Activated T-helper 2 cell treated with anti-CD3 and anti-CD28 coated beads, Interferon-gamma antibody, Interleukin-2, Interleukin-4, amounts not matched to agents 10 μg/mL and 5 μg/mL and 100 μg/mL, durations not matched to agents 14 hours and 24 hours and 36 hours (primary cell): ENCODE measurements around the gene KRT20. TPM values are rescaled to one million over a fixed set of nuclear protein-coding genes. Genes with fewer than 3 reads are reported as not detected.

Experiments used
- DNase-seq: peaks from one replicate; pipeline ENCODE4 v3.0.0; 2021; ENCODE audit warnings: low spot score
- H3K27ac Mint-ChIP-seq: one replicate; pipeline ENCODE4 v1.8.0; 2021; ENCODE audit warnings: mixed read lengths
- H3K27me3 Mint-ChIP-seq: one replicate; pipeline ENCODE4 v1.8.0; 2021; ENCODE audit warnings: low read depth, mixed read lengths
- H3K36me3 Mint-ChIP-seq: one replicate; pipeline ENCODE4 v1.8.0; 2021; ENCODE audit warnings: low read depth, mixed read lengths
- H3K4me1 Mint-ChIP-seq: one replicate; pipeline ENCODE4 v1.8.0; 2021; ENCODE audit warnings: low read depth, mixed read lengths
- H3K4me3 Mint-ChIP-seq: one replicate; pipeline ENCODE4 v1.8.0; 2021; ENCODE audit warnings: low read depth, mild to moderate bottlenecking, moderate library complexity, mixed read lengths
- H3K9me3 Mint-ChIP-seq: one replicate; pipeline ENCODE4 v1.8.0; 2021; ENCODE audit warnings: mixed read lengths
- intact Hi-C: fragments of 100-400 bp; cut with micrococcal nuclease; formaldehyde crosslinking; loops from one replicate; pipeline ENCODE4 v1.15.1; 2023
- total RNA-seq: library from RNA; stranded (reverse); gene quantifications from 2 replicates; pipeline ENCODE4 v1.2.3, GENCODE V29; 2022

KRT20 gene
- total RNA-seq, 1 donor from 2014 or later, result not detected

DNA sequence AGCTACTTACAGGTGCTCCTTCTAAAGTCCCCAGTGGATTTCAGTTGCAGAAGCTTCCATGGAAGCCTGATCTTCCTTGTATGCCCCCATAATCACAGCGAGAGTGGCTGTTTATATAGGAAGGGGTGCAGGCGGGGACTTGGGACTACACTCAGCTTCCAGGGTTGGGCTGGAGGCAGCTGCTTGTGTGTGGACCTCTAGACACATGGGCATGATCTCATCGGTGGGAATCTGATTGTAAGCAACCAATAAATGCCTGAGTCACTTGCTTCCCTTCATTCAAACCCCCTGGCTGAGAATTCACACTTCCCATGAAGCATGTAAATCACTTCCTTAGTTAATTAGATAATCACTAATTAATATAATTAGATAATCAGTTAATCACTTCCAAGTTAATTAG lies 1.0 kb upstream of the KRT20 start:
- Mint-ChIP-seq H3K27me3 (peaks cover 44% of the 10 kb centered on the region), H3K9me3 (no peaks in the 10 kb centered on the region), H3K4me3 (no peak overlapping the region), H3K4me1 (no peaks in the 10 kb centered on the region), H3K27ac (no peak overlapping the region), H3K36me3 (no peaks in the 10 kb centered on the region)
- intact Hi-C loops, result no loop called here
- DNase-seq, result no peak

DNA sequence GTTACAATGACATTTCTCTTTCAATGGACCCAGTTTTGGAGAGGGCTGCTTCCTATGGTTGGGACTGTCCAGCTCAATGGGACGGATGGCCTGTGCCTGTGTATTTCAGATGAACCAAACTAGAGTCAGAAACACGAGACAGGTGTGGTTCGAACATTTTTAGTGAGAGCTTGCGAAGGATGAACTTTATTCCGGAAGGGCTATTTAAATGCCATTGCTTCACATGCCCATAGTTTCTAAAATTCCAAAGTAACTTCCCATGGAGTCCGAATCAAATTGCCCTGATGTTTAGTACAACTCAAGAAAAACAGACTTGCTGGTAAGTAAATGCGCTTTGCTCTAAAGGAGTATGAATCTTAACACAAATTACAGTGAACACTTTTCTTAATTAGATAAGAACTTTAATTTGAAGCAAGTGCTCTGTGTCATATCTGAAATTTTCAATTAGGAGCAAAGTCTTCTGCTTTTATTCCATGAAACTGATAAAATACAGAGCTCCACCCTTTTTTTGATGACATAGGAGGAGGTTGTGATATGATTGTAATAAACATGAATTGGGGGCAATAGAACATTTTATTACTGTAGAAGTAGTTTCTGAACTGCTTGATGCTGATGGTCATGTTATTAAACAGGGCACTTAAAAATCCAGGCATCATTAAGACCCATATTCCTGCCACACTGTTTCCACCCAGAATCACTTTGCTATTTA lies 1.3 kb downstream of the KRT20 start:
- H3K9me3 Mint-ChIP-seq, result no peaks in the 10 kb centered on the region
- no peak for DNase-seq
- no peak overlapping the region for H3K4me3 Mint-ChIP-seq
- H3K4me1 Mint-ChIP-seq, result no peaks in the 10 kb centered on the region
- intact Hi-C loops, result no loop called here
- H3K36me3 Mint-ChIP-seq, result no peaks in the 10 kb centered on the region
- H3K27ac Mint-ChIP-seq, result no peak overlapping the region
- peaks cover 43% of the 10 kb centered on the region for H3K27me3 Mint-ChIP-seq

DNA sequence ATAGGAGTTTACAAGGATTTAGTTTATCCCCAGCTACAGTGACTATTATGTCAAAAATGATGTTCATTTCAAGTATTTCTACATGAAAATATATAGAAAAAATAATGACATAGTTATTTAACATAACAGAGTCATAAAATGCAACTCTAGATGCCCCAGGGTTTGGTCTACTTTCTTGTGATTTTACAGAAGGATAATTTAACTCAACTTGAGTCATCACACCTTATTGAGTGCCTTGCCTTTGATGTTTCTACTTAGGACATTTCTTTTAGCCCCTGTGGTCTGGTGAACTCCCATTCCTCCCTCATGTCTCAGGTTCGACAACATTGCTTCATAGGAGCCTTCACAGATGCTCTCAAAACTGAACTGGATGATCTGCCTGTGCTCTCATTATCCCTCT lies 2.0 kb downstream of the KRT20 start:
- intact Hi-C loops, result no loop called here
- H3K36me3 Mint-ChIP-seq, result no peaks in the 10 kb centered on the region
- no peaks in the 10 kb centered on the region for H3K4me1 Mint-ChIP-seq
- peaks cover 37% of the 10 kb centered on the region for H3K27me3 Mint-ChIP-seq
- H3K27ac Mint-ChIP-seq, result no peak overlapping the region
- no peaks in the 10 kb centered on the region for H3K9me3 Mint-ChIP-seq
- DNase-seq, result no peak
- H3K4me3 Mint-ChIP-seq, result no peak overlapping the region

DNA sequence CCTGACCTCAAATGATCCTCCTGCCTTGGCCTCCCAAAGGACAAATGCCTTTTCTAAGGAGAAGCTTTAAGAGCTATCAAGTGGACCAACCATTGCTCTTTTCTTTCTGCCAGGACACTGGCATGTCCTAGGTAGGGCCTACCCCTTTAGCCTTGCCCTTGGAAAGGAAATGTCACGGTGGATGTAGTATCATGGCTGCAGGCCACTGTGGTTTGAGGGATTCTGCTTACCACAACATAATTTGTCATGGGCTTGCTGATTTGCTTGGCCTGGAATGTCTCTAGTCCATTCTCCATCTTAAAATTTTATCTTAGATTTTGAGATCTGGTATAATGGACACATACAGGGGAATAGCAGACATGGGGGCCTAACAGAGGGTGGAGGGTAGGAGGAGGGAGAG lies 6.0 kb downstream of the KRT20 start:
- intact Hi-C loops, result no loop called here
- Mint-ChIP-seq H3K27me3 (peaks cover 29% of the 10 kb centered on the region), H3K9me3 (no peaks in the 10 kb centered on the region), H3K4me1 (no peaks in the 10 kb centered on the region), H3K27ac (no peak overlapping the region), H3K4me3 (no peak overlapping the region), H3K36me3 (no peaks in the 10 kb centered on the region)
- no peak for DNase-seq

DNA sequence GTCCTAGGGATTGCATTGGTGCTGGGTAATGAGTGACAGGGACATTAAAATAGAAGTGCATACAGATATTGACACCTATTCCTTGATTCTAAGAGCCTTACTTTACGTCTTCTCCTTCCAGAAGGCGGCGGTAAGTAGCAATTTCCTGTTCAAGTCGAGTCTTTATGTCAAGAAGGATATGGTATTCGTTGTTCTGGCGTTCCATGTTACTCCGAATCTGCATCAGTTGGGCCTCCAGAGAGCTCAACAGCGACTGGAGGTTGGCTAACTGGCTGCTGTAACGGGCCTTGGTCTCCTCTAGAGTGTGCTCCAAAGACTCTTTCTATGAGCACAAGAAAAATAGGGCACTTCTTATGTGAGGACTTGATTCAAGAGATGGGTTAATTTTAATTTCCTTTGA lies 7.0 kb downstream of the KRT20 start:
- intact Hi-C loops, result no loop called here
- Mint-ChIP-seq H3K4me1 (no peaks in the 10 kb centered on the region), H3K36me3 (no peaks in the 10 kb centered on the region), H3K27ac (no peak overlapping the region), H3K4me3 (no peak overlapping the region), H3K9me3 (no peaks in the 10 kb centered on the region), H3K27me3 (peaks cover 24% of the 10 kb centered on the region)
- no peak for DNase-seq

DNA sequence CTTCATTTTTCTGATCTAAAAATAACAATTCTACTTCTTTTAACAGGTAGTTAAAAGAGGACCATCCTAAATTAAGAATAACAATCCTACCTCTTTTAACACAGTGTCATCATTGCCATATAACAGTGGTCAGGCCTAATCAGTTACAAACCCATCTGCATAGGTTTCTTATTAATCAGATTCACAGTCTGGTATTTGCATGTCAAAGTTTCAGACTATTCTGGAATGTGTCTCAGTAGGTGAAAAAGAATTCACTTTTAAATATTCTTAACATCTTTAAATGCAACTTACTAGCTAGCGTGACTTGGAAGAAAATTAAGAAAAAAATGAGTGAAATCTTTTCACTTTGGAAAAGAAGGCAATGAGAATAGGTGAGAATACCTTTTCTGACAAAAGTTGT lies 11.2 kb downstream of the KRT20 start:
- Mint-ChIP-seq H3K4me1 (no peaks in the 10 kb centered on the region), H3K27me3 (peaks cover 29% of the 10 kb centered on the region), H3K27ac (no peak overlapping the region), H3K36me3 (no peaks in the 10 kb centered on the region), H3K4me3 (no peak overlapping the region), H3K9me3 (no peaks in the 10 kb centered on the region)
- DNase-seq, result no peak
- intact Hi-C loops, result no loop called here

DNA sequence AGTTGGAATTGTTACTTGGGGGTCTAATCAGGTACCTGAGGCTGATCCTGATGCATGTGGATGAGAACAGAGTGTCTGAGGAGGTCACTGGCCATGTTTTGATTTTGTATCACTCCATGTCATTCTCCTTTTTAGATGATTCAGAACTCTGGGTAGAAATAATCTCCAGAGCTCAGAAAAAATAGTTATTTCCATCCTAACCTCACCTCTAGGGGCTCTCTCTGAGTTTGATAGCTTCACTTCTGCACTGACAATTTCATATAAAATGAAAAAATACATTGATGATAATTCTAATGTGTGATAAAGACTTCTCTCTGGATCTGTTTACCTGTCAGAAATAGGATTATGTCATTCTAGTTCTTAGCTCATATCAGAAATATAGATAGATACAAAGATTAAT lies 11.8 kb downstream of the KRT20 start:
- no peak for DNase-seq
- no peaks in the 10 kb centered on the region for H3K36me3 Mint-ChIP-seq
- no peak overlapping the region for H3K4me3 Mint-ChIP-seq
- no peaks in the 10 kb centered on the region for H3K9me3 Mint-ChIP-seq
- peaks cover 30% of the 10 kb centered on the region for H3K27me3 Mint-ChIP-seq
- no peaks in the 10 kb centered on the region for H3K4me1 Mint-ChIP-seq
- intact Hi-C loops, result no loop called here
- no peak overlapping the region for H3K27ac Mint-ChIP-seq

DNA sequence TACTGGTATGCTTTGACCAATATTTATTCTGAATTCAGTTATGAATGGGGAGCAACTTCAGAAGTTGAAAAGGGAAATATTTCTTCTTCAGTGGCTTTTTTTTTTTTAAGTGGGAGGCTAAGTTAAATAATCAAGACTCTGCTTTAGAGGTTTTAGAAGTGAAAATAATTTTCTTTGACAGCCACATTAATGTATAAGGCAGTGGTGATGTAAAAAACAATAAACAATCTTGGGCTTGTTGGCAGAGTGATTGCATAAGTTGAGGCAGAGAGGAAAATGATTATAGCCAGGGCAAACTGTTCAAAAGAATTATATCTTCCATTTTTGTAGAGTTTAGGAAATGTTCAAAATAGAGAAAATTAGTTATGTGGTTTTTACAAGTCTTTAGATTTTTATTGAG lies 12.6 kb downstream of the KRT20 start:
- DNase-seq, result no peak
- H3K27ac Mint-ChIP-seq, result no peak overlapping the region
- no peak overlapping the region for H3K4me3 Mint-ChIP-seq
- H3K27me3 Mint-ChIP-seq, result peaks cover 34% of the 10 kb centered on the region
- no peaks in the 10 kb centered on the region for H3K9me3 Mint-ChIP-seq
- no peaks in the 10 kb centered on the region for H3K36me3 Mint-ChIP-seq
- intact Hi-C loops, result no loop called here
- H3K4me1 Mint-ChIP-seq, result no peaks in the 10 kb centered on the region

DNA sequence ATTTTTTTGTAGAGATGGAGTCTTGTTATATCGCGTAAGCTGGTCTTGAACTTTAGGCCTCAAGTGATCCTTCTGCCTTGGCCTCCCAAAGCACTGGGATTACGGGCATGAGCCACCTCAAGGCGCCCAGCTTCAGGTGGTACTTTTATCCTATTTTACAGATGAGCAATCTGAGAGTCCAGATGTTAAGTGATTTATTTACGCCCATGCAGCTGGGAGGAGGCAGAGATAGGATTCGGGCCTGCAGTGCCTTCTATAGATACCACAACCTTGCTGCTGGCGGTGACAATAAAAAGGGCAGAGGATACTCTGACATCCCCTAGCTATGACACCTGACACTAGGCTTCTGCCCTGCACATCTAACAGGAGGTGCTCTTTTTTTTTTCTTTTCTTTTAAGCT lies 13.7 kb downstream of the KRT20 start:
- peaks cover 39% of the 10 kb centered on the region for H3K27me3 Mint-ChIP-seq
- H3K27ac Mint-ChIP-seq, result no peak overlapping the region
- H3K4me1 Mint-ChIP-seq, result no peaks in the 10 kb centered on the region
- no peaks in the 10 kb centered on the region for H3K9me3 Mint-ChIP-seq
- no peak overlapping the region for H3K4me3 Mint-ChIP-seq
- DNase-seq, result no peak
- H3K36me3 Mint-ChIP-seq, result no peaks in the 10 kb centered on the region
- intact Hi-C loops, result no loop called here

DNA sequence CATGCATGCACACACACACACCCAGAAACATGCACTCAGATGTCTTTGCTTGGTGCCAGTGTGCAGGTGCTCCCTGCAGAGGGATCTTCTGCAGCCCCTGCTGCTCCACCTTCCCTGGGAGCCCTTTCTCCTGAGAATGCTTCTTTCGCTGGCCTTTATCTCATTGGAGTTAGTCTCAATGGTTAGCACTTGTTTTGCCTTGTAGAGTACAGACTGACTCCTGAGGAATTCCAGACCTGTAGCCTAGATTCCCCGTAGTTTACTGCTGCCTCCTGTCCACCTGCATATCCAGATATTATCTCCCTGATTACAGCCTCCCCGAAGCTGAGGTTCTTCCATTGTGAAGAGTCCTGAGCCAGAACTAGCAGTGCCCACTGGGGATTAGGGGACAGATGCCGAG lies 14.9 kb downstream of the KRT20 start:
- H3K27ac Mint-ChIP-seq, result no peak overlapping the region
- H3K36me3 Mint-ChIP-seq, result no peaks in the 10 kb centered on the region
- no peaks in the 10 kb centered on the region for H3K9me3 Mint-ChIP-seq
- H3K4me3 Mint-ChIP-seq, result no peak overlapping the region
- no peak for DNase-seq
- H3K27me3 Mint-ChIP-seq, result peaks cover 35% of the 10 kb centered on the region
- H3K4me1 Mint-ChIP-seq, result no peaks in the 10 kb centered on the region
- intact Hi-C loops, result no loop called here

DNA sequence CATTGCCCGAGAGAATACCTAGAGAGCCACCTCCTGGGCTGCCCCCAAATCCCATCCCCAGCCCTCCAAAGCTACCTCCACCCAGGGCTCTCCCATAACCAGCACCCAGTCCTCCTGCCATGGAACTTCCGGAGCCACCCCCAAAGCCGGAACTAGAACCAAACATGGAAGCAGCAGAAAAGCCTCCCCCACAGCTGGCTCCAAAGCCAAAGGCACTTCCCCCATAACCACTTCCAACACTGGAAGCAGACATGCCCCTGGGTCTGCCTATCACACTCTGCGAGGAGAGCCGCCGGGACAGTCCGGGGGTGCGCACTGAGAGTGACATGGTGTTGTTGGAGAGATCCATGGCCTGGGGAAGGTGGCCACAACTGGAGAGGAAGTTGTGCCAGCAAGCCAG lies 18.2 kb downstream of the KRT20 start, which contains the start of gene KRT12:
Gene KRT12 (minus strand): TSS at position 386 of the 400 bp plus-strand sequence. CDS start 37 bp downstream, at position 349.
- no peaks in the 10 kb centered on the region for H3K9me3 Mint-ChIP-seq
- H3K4me3 Mint-ChIP-seq, result no peak within 1 kb of the TSS
- H3K36me3 Mint-ChIP-seq, result no peaks in the 10 kb centered on the region
- intact Hi-C loops, result no loop called here
- H3K27me3 Mint-ChIP-seq, result peaks cover 19% of the 10 kb centered on the region
- no peaks in the 10 kb centered on the region for H3K4me1 Mint-ChIP-seq
- no peak for DNase-seq
- H3K27ac Mint-ChIP-seq, result no peak within 1 kb of the TSS

DNA sequence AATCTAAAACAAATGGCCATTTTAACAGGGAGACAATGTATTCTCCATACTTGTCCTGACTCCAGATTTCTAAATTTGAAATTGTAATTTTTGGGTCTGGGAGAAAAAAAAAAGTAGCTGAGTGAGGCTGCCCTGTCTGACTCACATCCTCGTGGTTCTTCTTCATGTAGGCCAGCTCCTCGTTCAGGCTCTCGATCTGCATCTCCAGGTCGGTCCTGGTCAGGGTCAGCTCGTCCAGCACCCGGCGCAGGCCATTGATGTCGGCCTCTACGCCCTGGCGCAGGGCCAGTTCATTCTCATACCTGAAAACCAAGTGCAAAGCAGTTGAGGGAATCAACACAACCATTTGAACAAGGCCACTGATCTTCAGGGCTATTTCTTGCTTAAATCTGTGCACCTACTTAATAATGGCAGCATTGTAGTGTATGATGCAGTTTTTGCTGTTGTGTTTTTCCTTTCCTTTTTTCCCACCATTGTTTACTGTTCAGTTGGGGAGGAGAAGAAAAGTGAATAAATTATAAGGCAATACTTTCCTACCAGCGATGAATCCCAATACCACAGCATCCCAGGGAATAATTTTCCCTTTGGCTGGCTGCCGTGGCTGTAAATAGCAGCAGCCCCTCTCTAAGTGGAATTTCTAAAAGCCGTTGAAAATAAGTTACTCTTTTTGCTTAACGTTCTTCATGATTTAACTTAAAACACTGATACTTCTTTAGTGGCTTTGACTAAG lies 20.2 kb downstream of the KRT20 start:
- Mint-ChIP-seq H3K27me3 (peaks cover 22% of the 10 kb centered on the region), H3K4me1 (no peaks in the 10 kb centered on the region), H3K9me3 (no peaks in the 10 kb centered on the region), H3K36me3 (no peaks in the 10 kb centered on the region), H3K27ac (no peak overlapping the region), H3K4me3 (no peak overlapping the region)
- DNase-seq, result no peak
- intact Hi-C loops, result no loop called here

DNA sequence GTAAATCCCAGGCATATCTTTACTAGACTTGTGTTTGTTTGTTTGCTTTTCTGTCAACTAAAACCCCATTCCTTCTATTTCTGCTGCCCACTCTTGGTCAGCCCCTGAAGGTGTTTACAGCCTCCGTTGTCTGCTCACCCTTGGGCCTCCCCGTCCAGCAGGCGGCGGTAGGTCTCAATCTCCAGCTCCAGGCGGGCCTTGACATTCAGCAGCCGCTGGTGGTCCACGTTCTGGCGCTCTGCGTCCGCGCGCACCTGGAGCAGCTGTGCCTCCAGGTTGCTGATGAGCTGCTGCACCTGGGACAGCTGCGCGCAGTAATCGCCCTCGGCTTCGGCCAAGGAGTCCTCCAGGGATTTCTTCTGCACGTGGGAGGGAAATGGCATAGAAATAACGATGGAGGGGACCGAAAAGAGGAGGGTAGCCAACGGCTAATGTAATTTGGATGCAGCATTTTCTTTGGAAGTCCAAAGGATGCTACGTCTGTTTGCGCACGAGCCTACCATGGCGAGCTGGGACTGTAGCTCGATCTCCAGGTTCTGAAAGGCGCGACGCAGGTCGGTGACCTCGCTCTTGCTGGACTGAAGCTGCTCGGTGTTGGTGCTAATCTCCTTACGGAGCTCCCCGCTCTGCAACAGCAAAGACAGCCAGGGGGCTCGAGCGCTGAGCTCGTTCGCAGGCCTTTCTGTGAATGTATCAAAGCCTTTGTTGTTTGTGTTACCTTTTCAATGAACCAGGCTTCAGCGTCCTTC lies 21.9 kb downstream of the KRT20 start:
- Mint-ChIP-seq H3K4me3 (no peak overlapping the region), H3K4me1 (no peaks in the 10 kb centered on the region), H3K27ac (no peak overlapping the region), H3K36me3 (no peaks in the 10 kb centered on the region), H3K9me3 (no peaks in the 10 kb centered on the region), H3K27me3 (peaks cover 21% of the 10 kb centered on the region)
- intact Hi-C loops, result no loop called here
- DNase-seq, result no peak
